Immature natural killer cell (primary cell): ENCODE measurements around the gene AKR1C8. TPM values are rescaled to one million over a fixed set of nuclear protein-coding genes. Genes with fewer than 3 reads are reported as not detected.
"Not testable (repeated sequence)": the region's sequence is repeated elsewhere in the genome, so short reads cannot be mapped to it uniquely, and the experiment has no call there.

Source experiments
- DNase-seq, 3 donors: peaks; one replicate each; pipeline ENCODE4 v3.0.0; 2022; ENCODE audit warnings: mixed read lengths in 1 of 3
- H3K27ac Mint-ChIP-seq, 6 donors: one replicate each; pipeline ENCODE4 v1.8.0; 2020; ENCODE audit warnings: mixed read lengths in 6 of 6, mild to moderate bottlenecking in 5 of 6, inconsistent platforms in 4 of 6, moderate library complexity in 3 of 6
- H3K27me3 Mint-ChIP-seq, 3 donors: one replicate each; pipeline ENCODE4 v1.8.0; 2020 to 2021; ENCODE audit warnings: low read depth in 3 of 3, mild to moderate bottlenecking in 3 of 3, mixed read lengths in 3 of 3, moderate library complexity in 3 of 3, inconsistent platforms in 1 of 3
- H3K36me3 Mint-ChIP-seq, 3 donors: one replicate each; pipeline ENCODE4 v1.8.0; 2020; ENCODE audit warnings: mixed read lengths in 3 of 3, inconsistent platforms in 2 of 3, mild to moderate bottlenecking in 2 of 3
- H3K4me1 Mint-ChIP-seq, 2 donors: one replicate each; pipeline ENCODE4 v1.8.0; 2020; ENCODE audit warnings: inconsistent platforms in 2 of 2, mild to moderate bottlenecking in 2 of 2, mixed read lengths in 2 of 2, moderate library complexity in 1 of 2
- H3K4me3 Mint-ChIP-seq, 5 donors: one replicate each; pipeline ENCODE4 v1.8.0; 2020; ENCODE audit warnings: mild to moderate bottlenecking in 5 of 5, mixed read lengths in 5 of 5, inconsistent platforms in 3 of 5, moderate library complexity in 3 of 5
- H3K9me3 Mint-ChIP-seq, 6 donors: one replicate each; pipeline ENCODE4 v1.8.0; 2020; ENCODE audit warnings: mild to moderate bottlenecking in 6 of 6, mixed read lengths in 6 of 6, inconsistent platforms in 4 of 6, moderate library complexity in 3 of 6
- polyA plus RNA-seq, 3 donors: library from polyadenylated mRNA; unstranded; fragments of 300-500 nt; fragmentation: Illumina TruSeq; gene quantifications; one replicate each; pipeline ENCODE4 v1.2.3, GENCODE V29; 2021

The AKR1C8 gene
- polyA plus RNA-seq: not detected

GRCh38 chr10:5184987-5185775 is at the start of gene AKR1C8:
Gene AKR1C8, minus strand, starts transcription at chr10:5185150. Its CDS starts 46 bp downstream, at chr10:5185104.
- peaks cover 0 to 2% (median 0%) of the 10 kb centered on the region in 3 donors for H3K27me3 Mint-ChIP-seq
- H3K4me3 Mint-ChIP-seq: no peak within 1 kb of the TSS
- no peak for DNase-seq
- no peaks in the 10 kb centered on the region for H3K9me3 Mint-ChIP-seq
- no peak within 1 kb of the TSS for H3K27ac Mint-ChIP-seq
- peaks cover 9 to 31% (median 11%) of the 10 kb centered on the region in 3 donors for H3K36me3 Mint-ChIP-seq
- no peaks in the 10 kb centered on the region for H3K4me1 Mint-ChIP-seq

- peaks cover 5 to 24% (median 15%) of the 10 kb centered on the region in 6 donors for H3K9me3 Mint-ChIP-seq
- H3K36me3 Mint-ChIP-seq: peaks cover 36 to 52% (median 49%) of the 10 kb centered on the region in 3 donors
- H3K4me1 Mint-ChIP-seq: peaks cover 14 to 17% of the 10 kb centered on the region in 2 donors
- H3K27ac Mint-ChIP-seq: peak overlapping the region in 2 of 6 donors; percentile 46 to 70
- H3K4me3 Mint-ChIP-seq: peak overlapping the region in 1 of 5 donors; percentile 23
- DNase-seq: no peak
- H3K27me3 Mint-ChIP-seq: peaks cover 3 to 4% (median 4%) of the 10 kb centered on the region in 3 donors
These were observed 49.3 kb upstream of the AKR1C8 start for GRCh38 chr10:5234106-5234860.

DNA sequence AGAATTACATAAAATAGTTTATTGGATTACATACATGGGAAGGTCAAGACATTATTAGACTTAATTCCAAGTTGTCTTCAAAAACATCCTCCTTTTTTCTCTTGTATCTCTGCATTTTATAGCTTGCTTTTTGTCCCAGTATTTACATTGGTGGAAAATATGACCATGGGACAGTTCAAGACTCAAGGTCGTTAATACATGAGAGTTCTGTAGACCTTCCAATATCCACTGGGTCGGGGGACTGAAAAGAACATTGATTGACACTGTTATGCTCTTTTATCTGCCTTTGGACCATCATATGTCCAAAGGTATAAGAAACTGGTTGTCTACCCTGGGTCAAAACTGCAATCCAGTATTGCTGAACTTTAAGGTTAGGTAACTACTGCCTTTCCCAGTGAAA is 48.4 kb upstream of the AKR1C8 start:
- peaks cover 4 to 5% (median 4%) of the 10 kb centered on the region in 3 donors for H3K27me3 Mint-ChIP-seq
- peaks cover 29 to 46% (median 40%) of the 10 kb centered on the region in 3 donors for H3K36me3 Mint-ChIP-seq
- H3K4me3 Mint-ChIP-seq: no peak overlapping the region
- H3K4me1 Mint-ChIP-seq: peaks cover 14 to 17% of the 10 kb centered on the region in 2 donors
- DNase-seq: no peak
- H3K9me3 Mint-ChIP-seq: peaks cover 5 to 21% (median 15%) of the 10 kb centered on the region in 6 donors
- H3K27ac Mint-ChIP-seq: no peak overlapping the region

DNA sequence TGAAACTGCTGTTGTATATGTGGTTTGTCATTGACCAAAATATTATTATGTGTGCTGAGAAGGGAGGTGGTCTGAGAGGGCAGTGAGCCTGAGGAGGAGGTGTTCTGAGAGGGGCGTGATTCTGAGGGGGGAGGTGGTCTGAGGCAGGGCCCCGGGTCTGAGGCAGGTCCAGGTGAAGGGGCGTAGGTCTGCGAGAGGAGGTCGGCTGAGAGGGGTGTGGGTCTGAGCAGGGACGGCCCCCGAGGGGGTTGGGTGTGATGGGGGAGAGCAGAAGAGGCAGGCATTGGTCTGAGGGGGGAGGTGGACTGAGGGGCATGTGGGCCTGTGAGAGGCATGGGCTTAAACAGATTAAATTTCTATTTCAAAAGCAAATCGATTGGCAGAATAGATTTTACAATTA is 44.1 kb upstream of the AKR1C8 start:
- DNase-seq: no peak
- Mint-ChIP-seq H3K27ac (peak overlapping the region in 2 of 6 donors; percentile 38 to 62), H3K36me3 (peaks cover 7 to 22% (median 11%) of the 10 kb centered on the region in 3 donors), H3K4me3 (no peak overlapping the region), H3K4me1 (peaks cover 2 to 3% of the 10 kb centered on the region in 2 donors), H3K27me3 (peaks cover 2 to 4% (median 2%) of the 10 kb centered on the region in 3 donors), H3K9me3 (peaks cover 0 to 2% (median 0%) of the 10 kb centered on the region in 6 donors)

DNA sequence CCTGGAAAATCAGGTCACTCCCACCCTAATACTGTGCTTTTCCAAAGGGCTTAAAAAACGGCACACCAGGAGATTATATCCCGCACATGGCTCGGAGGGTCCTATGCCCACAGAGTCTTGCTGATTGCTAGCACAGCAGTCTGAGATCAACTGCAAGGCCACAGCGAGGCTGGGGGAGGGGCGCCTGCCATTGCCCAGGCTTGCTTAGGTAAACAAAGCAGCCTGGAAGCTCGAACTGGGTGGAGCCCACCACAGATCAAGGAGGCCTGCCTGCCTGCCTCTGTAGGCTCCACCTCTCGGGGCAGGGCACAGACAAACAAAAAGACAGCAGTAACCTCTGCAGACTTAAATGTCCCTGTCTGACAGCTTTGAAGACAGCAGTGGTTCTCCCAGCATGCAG is 38.0 kb upstream of the AKR1C8 start:
- not testable (repeated sequence) for H3K27ac Mint-ChIP-seq, H3K4me1 Mint-ChIP-seq, H3K27me3 Mint-ChIP-seq, H3K9me3 Mint-ChIP-seq, DNase-seq, H3K4me3 Mint-ChIP-seq
- H3K36me3 Mint-ChIP-seq: peaks cover 0 to 34% (median 4%) of the 10 kb centered on the region in 3 donors

DNA sequence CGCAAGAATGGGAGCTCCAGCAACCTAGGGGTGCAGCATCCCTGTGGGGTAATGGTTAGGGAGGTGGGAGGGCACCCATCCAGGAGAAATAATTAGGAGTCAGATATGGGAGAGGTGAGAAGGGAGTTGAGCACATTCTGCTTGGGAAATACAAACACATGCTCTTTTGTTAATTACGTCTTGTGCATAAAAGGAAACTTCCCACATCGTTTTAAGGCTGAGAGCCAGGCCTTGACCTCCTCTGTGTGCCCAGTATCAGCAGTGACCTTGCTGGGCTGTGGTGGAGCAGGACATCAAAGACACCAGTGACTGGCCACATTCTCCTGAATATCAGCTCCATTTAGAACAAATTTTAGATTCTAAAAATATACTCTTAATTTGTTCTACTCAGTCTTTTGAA is 34.3 kb upstream of the AKR1C8 start:
- Mint-ChIP-seq H3K27ac (no peak overlapping the region), H3K4me3 (no peak overlapping the region), H3K4me1 (no peaks in the 10 kb centered on the region), H3K36me3 (peaks cover 8 to 37% (median 19%) of the 10 kb centered on the region in 3 donors), H3K9me3 (peaks cover 0 to 13% (median 0%) of the 10 kb centered on the region in 6 donors), H3K27me3 (peaks cover 0 to 4% (median 2%) of the 10 kb centered on the region in 3 donors)
- DNase-seq: no peak

DNA sequence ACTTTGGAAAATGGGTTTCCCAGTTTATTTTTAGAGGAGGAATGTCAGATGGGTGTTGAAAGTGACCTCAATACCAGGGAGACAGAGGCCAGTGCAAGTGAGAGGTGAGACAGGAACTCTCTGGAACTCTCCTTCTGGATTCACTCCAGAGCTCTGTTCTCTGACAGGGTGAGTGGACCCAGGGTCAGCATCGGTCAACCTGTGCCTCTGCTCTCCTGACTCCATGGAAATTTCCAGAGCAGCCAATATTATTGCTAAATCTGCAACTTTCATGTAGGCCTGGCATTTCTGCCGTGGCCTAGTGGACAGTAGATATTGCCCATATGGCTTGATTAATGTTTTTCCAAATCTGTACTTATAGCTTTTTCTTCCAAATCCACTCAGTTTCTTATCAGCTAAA is 31.9 kb upstream of the AKR1C8 start:
- H3K27ac Mint-ChIP-seq: no peak overlapping the region
- no peak for DNase-seq
- no peaks in the 10 kb centered on the region for H3K4me1 Mint-ChIP-seq
- peaks cover 8 to 24% (median 19%) of the 10 kb centered on the region in 3 donors for H3K36me3 Mint-ChIP-seq
- H3K27me3 Mint-ChIP-seq: no peaks in the 10 kb centered on the region
- H3K9me3 Mint-ChIP-seq: peaks cover 0 to 13% (median 0%) of the 10 kb centered on the region in 6 donors
- no peak overlapping the region for H3K4me3 Mint-ChIP-seq

GRCh38 chr10:5211696-5212536 is 27.0 kb upstream of the AKR1C8 start:
- Mint-ChIP-seq H3K36me3 (peaks cover 9 to 17% (median 16%) of the 10 kb centered on the region in 3 donors), H3K27ac (peak overlapping the region in 1 of 6 donors; percentile 20), H3K4me3 (no peak overlapping the region), H3K4me1 (peaks cover 3 to 4% of the 10 kb centered on the region in 2 donors), H3K27me3 (no peaks in the 10 kb centered on the region), H3K9me3 (peaks cover 0 to 10% (median 0%) of the 10 kb centered on the region in 6 donors)
- no peak for DNase-seq

GRCh38 chr10:5210261-5210660 is 25.3 kb upstream of the AKR1C8 start:
- H3K9me3 Mint-ChIP-seq, H3K4me3 Mint-ChIP-seq, H3K27ac Mint-ChIP-seq, DNase-seq, H3K27me3 Mint-ChIP-seq: not testable (repeated sequence)
- peaks cover 4 to 24% (median 10%) of the 10 kb centered on the region in 3 donors for H3K36me3 Mint-ChIP-seq
- H3K4me1 Mint-ChIP-seq: peaks cover 9 to 10% of the 10 kb centered on the region in 2 donors

- H3K27me3 Mint-ChIP-seq, DNase-seq, H3K9me3 Mint-ChIP-seq, H3K27ac Mint-ChIP-seq, H3K4me3 Mint-ChIP-seq: not testable (repeated sequence)
- Mint-ChIP-seq H3K36me3 (peaks cover 4 to 26% (median 5%) of the 10 kb centered on the region in 3 donors), H3K4me1 (peaks cover 9 to 10% of the 10 kb centered on the region in 2 donors)
These were observed 24.8 kb upstream of the AKR1C8 start for GRCh38 chr10:5209776-5210175.

- Mint-ChIP-seq H3K4me3 (no peak overlapping the region), H3K9me3 (peaks cover 0 to 22% (median 10%) of the 10 kb centered on the region in 6 donors), H3K4me1 (peaks cover 9 to 10% of the 10 kb centered on the region in 2 donors), H3K27me3 (no peaks in the 10 kb centered on the region), H3K27ac (no peak overlapping the region), H3K36me3 (peaks cover 15 to 45% (median 17%) of the 10 kb centered on the region in 3 donors)
- DNase-seq: no peak
These were observed 21.8 kb upstream of the AKR1C8 start for GRCh38 chr10:5206799-5207198.

DNA sequence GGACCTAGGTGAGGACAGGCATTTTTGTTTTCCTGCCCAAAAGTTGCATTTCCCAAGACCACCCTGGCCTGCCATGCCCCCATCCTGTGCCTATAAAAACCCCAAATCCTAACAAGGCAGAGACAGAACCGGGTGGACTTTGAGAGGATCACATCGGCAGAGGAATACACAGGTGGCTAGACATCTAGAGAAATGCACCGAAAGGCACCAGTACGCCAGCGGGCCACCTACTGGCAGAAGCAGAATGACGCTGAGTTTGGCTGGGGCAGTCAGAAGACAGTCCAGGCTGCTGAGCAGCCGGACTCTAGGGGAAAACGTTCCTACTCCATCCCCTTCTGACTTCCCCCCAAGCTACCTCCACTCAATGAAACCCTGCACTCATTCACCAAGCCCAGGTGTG is 14.4 kb upstream of the AKR1C8 start:
- peaks cover 0 to 2% (median 0%) of the 10 kb centered on the region in 3 donors for H3K27me3 Mint-ChIP-seq
- peaks cover 0 to 16% (median 11%) of the 10 kb centered on the region in 6 donors for H3K9me3 Mint-ChIP-seq
- no peaks in the 10 kb centered on the region for H3K4me1 Mint-ChIP-seq
- no peak for DNase-seq
- H3K27ac Mint-ChIP-seq: peak overlapping the region in 1 of 6 donors; percentile 9
- H3K36me3 Mint-ChIP-seq: peaks cover 11 to 18% (median 13%) of the 10 kb centered on the region in 3 donors
- no peak overlapping the region for H3K4me3 Mint-ChIP-seq

DNA sequence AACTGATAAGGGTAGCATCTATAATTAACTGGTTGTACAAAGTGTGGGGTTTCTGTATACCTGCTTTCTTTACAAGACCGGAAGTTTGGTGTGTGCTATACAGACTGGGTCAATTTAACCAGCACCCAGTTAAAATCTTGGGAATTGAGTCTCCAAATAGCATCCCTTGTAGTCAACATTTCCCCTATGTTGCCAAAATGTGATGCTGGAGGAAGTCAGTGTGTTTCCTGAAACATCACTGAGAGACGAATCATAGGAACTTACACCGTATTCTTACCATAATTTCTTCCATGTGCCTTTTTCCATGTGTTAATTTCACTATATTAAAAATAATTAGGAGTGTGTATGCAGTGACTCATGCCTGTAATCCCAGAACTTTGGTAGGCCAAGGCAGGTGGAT is 13.4 kb upstream of the AKR1C8 start:
- Mint-ChIP-seq H3K4me1 (no peaks in the 10 kb centered on the region), H3K27ac (no peak overlapping the region), H3K27me3 (peaks cover 0 to 2% (median 0%) of the 10 kb centered on the region in 3 donors), H3K9me3 (peaks cover 0 to 10% (median 6%) of the 10 kb centered on the region in 6 donors), H3K4me3 (no peak overlapping the region), H3K36me3 (peaks cover 5 to 10% (median 8%) of the 10 kb centered on the region in 3 donors)
- no peak for DNase-seq
